Activated gamma-delta T cell treated with Interleukin-2 at 50 U/mL for 16 hours (primary cell): ENCODE measurements around the gene ABCG5.

Experiments used
- DNase-seq: peaks from one replicate; pipeline ENCODE4 v3.0.0-alpha.2; 2020

ABCG5 gene

DNA sequence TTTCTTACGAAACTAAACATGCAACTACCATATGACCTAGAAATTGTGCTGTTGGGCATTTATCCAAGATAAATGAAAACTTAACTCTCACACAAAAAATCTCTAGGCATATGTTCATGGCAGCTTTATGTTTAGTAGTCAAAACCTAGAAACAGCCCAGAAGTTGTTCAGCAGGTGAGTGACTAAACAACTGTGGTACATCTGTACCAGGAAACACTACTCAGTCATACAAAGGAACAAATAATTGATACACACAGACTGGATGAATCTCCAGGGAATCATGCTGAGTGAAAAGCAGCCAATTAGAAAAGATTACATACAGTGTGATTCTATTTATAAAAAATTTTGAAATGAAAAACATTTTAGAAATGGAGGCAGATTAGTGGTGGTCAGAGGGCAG, 35.5 kb downstream of the ABCG5 start:
- no peak for DNase-seq

DNA sequence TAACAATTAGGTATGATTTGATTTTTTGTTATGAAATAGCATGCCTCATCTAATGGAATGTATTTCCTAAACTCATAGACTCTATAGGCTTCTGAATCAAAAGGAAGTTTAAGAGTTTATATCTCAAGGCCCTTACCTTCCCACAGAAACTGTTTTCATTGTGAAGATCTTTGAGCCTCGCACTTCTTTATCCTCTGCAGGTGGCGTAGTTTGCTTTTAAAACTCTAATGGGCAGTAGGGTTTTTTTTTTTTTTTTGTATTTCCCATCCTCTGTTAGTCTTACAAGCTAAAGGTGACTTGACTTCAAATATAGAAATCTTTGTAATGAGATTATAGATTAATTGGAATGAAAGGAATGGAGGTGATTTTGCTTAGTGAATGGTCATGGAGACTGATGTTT, 36.5 kb downstream of the ABCG5 start:
- DNase-seq, result no peak

DNA sequence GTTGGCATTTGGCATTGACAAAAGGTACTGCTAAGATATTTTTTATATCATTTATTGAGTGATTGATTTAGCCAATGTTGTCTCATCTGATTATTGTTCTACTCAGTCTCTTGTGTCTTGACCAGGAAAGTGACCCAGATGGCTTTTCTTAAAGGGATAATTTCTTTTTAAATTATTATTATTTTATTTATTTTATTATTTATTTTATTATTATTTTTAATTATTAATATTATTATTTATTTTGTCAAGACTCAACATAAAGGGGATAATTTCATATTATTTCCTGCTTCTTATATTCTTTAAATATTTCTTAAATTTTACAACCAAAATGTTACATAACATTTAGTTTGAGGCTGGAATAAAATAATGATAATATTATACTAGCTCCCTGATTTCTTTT, 37.7 kb downstream of the ABCG5 start:
- DNase-seq, result no peak

DNA sequence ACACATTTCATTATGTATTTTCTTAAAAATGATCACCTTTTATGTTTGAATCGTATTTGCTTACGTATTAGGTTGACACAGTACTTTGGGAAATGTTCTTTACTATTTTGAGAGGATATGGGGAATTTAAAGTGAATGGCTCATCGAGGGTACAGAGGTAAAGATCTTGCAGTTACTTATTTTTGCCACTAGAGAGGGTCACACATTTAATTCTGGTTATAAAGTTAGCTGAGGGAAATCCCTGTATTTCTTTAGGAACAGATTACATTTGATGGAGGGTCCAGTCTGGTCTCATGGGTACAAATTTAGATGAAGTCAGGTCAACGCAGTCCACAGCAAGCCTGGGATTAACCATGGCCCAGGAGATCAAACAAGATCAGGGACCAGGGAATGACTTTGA, 40.3 kb downstream of the ABCG5 start:
- no peak for DNase-seq

GRCh38 chr2:43796206-43796605, 42.4 kb downstream of the ABCG5 start:
- DNase-seq, result no peak

DNA sequence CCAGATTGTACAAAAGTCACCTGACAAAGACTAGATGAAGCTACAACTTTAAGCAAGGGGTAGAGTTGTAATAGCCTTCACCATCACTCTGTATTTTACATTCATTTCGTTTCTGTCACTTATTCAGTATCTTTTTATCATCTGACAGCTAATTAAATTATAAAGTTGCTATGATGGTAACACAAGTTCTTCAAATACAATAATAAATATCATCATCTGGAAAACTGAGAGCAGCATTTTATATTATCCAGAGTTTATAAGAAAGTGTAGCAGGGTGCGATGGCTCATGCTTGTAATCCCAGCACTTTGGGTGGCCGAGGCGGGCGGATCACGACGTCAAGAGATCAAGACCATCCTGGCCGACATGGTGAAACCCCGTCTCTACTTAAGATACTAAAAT, 43.7 kb downstream of the ABCG5 start:
- no peak for DNase-seq

GRCh38 chr2:43792653-43793052, 46.0 kb downstream of the ABCG5 start:
- DNase-seq, result no peak

- no peak for DNase-seq
These were observed 47.4 kb downstream of the ABCG5 start for GRCh38 chr2:43791035-43791765.

DNA sequence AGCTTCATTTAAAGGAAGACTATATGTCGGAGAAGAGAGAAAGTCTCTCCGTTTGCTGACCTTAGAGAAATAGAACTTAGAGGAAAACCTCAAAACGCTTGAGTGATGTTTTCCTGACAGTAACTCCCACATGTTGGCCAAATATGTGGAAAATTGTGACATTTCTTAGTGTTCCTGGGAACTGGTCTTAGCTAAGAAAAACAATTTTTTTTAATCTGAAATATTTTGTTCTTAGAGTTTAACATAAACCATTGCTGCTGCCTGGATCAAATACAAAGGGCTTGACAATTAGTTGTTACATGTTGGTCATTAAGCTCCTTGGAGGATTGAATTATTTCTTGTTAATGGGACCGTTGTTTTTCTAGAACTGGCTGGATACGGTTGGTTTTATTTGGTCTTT, 48.5 kb downstream of the ABCG5 start:
- no peak for DNase-seq

- DNase-seq, result no peak
These were observed 50.0 kb downstream of the ABCG5 start for GRCh38 chr2:43788646-43789045.

DNA sequence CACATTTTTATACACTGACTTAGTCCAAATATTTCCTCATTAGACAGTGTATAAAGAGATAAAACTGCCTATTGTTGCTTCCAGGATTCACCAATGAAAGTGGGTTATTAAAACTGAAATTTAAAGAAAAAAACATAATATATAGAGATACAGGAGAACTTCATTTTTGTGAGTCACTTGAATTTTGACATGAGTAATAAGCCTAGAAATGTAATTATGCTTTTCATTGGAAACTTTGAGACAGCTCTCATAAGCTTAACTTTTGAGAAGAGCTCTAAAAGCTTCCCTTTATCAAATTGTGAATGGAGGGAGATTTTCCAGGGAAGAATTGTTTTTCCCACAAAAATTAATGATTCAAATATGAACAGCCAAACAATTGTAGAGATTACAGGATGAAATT, 50.7 kb downstream of the ABCG5 start:
- DNase-seq, result no peak

DNA sequence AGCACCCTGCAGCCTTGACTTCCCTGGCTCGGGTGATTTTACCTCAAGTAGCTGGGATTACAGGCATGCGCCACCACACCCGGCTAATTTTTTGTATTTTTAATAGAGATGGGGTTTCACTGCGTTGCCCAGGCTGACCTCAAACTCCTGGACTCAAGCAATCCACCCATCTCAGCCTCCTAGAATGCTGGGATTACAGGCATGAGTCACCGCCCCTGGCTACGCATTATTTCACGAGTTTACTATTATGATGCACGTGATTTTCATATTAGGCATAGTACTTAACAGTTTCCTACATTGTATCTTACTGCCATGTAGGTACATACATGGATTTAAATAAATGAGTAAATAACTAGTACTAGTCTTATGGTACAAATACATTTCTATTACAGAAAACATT, 60.4 kb downstream of the ABCG5 start:
- no peak for DNase-seq

- DNase-seq, result no peak
These were observed 61.2 kb downstream of the ABCG5 start for GRCh38 chr2:43777306-43777926.

DNA sequence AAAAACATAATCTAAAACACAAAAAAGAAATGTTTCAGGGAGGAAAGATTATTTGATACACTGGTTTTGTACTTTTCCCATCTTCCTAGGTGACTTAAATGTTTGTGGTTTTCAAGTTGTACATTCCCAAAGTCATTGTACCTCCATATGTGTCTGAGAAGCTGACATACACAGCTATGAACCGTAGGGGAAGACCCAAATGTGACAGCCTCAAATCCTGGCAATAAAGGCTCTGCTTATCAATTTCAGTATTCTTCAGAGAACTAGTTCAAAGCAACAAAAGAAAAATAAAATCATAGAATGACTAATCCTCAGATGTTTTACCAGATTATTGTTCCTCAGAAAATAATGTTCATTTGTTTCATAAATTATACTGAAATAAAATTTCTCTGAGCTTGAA, 62.3 kb downstream of the ABCG5 start:
- no peak for DNase-seq

DNA sequence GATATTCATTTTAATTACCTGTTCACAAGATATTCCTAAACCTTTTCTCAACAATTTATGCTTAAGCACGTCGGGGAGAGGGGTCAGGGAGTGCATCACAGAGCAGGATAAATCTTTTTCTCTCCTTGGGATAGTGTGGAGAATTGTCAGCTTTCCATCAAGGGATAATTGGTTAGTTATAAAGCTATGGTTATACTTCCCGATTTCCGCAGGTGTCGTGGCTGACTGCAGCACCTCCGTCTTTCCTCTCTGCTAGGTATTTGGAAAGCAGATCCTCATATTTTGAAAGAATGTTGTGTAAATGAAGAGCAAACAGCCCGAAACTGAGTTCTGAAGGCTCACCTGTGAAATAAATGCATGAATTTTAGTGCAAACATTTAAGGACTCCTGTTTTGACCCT, 64.0 kb downstream of the ABCG5 start:
- no peak for DNase-seq

DNA sequence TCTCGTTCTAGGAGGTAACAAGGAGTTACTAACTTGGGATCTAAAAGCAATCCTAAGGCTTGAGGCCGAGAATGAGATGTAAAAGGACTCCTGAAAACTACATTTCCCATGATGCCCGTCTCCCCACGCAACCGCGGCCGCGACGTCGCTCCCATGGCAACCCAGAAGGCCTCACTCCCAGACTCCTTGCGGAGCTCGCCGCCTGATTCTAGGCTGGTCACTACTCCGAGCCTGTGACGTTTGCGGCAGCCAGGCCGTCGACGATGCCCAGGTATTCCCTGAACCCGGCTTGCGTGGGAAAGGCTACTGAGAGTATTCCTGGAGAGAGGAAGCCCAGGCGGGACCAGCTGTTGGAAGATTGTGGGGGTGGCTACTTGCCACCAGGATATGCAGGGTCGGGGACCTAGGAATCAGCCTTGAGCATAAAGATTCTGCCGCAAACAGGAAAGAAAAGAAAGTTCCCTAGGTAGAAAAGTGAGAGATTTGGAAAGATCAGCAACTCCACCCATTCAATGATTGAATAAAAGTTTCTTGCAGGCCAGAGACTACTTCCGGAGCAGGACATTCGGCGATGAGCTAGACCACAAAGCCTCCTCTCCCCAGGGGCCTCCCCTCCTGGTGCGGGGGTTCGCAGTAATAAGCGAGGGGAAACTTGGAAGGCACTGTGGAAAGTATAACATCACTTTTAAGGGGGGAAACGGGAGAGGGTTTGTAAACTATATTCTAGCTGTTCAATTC, 64.6 kb downstream of the ABCG5 start, which contains the start of gene DYNC2LI1:
Gene DYNC2LI1, plus strand, starts transcription at position 164 of the 738 bp plus-strand sequence. Its CDS starts 100 bp downstream, at position 264.
- DNase-seq, result peak; percentile 61

DNA sequence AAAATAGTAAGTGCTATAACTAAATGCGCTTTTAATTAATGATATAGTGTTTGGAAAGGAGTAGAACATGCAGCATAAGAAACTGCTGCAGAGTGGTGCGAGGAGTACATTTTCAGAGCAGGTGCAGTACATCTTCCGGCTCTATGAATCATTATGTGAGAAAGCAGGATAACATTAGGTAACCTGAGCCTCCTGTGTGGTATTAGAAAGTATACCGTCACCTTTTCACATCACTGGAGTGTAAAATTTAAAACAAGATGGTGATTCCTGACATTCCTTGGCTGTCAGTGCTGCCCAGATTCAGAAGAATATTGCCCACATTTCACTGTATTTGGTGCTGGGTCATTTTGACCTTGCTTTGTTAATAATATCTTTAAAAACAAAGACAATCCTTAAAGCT, 72.6 kb downstream of the ABCG5 start:
- no peak for DNase-seq

DNA sequence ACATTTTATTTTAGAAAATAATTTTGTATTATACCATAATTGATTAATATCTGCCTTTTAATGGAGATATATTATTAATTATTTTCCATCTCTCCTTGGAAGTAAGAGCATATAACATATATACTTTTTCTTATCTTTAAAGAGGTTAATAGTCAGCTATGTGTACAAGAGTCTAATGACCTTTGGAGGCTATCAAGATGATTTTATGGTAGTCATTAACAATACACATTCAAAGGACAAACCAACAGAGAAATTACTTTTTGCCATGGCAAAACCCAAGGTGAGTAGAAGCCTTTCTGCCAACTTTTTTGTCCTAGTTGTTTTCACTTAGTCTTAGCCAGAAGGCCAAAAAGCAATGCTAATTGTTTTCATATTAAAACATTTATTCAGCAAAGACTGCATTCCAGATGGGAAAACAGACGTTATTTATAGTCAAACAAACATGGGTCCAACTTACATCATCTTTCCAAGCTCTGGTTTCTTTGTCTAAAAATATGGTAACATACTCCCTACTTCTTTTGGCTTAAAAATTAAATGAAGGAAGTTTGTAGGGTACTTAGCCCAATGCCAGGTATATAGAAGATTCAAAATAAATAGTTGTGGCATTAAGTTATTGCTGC, 74.4 kb downstream of the ABCG5 start:
- no peak for DNase-seq

DNA sequence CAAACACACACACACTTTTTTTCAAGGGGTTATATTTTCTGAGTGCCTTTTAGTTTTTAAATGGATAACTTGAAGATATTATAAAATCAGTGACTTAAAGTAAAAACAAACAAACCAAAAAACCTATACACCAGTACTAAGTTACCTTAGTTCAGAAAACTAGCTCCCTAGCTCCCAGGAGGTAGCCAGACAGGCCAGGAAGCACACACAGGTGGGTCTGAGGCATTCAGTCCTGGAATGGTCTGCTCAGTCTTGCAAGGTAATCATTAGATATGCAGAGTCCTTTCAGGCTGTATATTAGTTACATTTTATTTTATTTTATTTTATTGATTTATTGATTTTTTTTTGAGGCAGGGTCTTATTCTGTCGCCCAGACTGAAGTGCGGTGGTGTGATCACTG, 75.5 kb downstream of the ABCG5 start:
- no peak for DNase-seq
